ENCODE measurements around the gene SCN2B.

GRCh38 chr11:118213201-118213600 is 36.8 kb upstream of the SCN2B start:
- no peak for TF ChIP-seq CTCF (conservative IDR thresholded peaks at IDR 0.05; ENCODE audit: low read depth, low read length)
- no peak for TF ChIP-seq EZH2 (IDR thresholded peaks at IDR 0.05; ENCODE audit: borderline replicate concordance, low read depth, low read length, poor library complexity, severe bottlenecking)

Measured in A673 (cell line).